ENCODE measurements around the gene MLPH.
"Not testable (repeated sequence)": the region's sequence is repeated elsewhere in the genome, so short reads cannot be mapped to it uniquely, and the experiment has no call there.

Gene MLPH

GRCh38 chr2:237585590-237586221, 98.7 kb downstream of the MLPH start:
- DNase-seq (ENCODE audit: low spot score): no peak

- no peak for DNase-seq (ENCODE audit: low spot score)
These were observed 101.1 kb downstream of the MLPH start for GRCh38 chr2:237588044-237588696.

- DNase-seq (ENCODE audit: low spot score): no peak
These were observed 103.5 kb downstream of the MLPH start, which contains the start of gene RAB17 for GRCh38 chr2:237590272-237591140. RAB17 (minus strand) TSS chr2:237590734; CDS start chr2:237586154, 4,580 bp downstream.

- DNase-seq (ENCODE audit: low spot score): no peak
These were observed 104.3 kb downstream of the MLPH start for GRCh38 chr2:237591141-237591881.

- DNase-seq (ENCODE audit: low spot score): no peak
These were observed 105.5 kb downstream of the MLPH start for GRCh38 chr2:237592425-237592980.

- no peak for DNase-seq (ENCODE audit: low spot score)
These were observed 106.0 kb downstream of the MLPH start for GRCh38 chr2:237593036-237593435.

- no peak for DNase-seq (ENCODE audit: low spot score)
These were observed 106.7 kb downstream of the MLPH start for GRCh38 chr2:237593596-237594320.

- DNase-seq (ENCODE audit: low spot score): no peak
These were observed 107.4 kb downstream of the MLPH start for GRCh38 chr2:237594514-237594871.

GRCh38 chr2:237595829-237596519, 108.9 kb downstream of the MLPH start:
- not testable (repeated sequence) for DNase-seq (ENCODE audit: low spot score)

- no peak for DNase-seq (ENCODE audit: low spot score)
These were observed 109.6 kb downstream of the MLPH start for GRCh38 chr2:237596520-237597195.

GRCh38 chr2:237597196-237598145, 110.4 kb downstream of the MLPH start:
- DNase-seq (ENCODE audit: low spot score): no peak

- no peak for DNase-seq (ENCODE audit: low spot score)
These were observed 111.6 kb downstream of the MLPH start for GRCh38 chr2:237598468-237599208.

GRCh38 chr2:237599465-237600110, 112.5 kb downstream of the MLPH start:
- no peak for DNase-seq (ENCODE audit: low spot score)

- DNase-seq (ENCODE audit: low spot score): no peak
These were observed 113.3 kb downstream of the MLPH start for GRCh38 chr2:237600205-237600846.

- DNase-seq (ENCODE audit: low spot score): no peak
These were observed 114.5 kb downstream of the MLPH start for GRCh38 chr2:237601453-237602116.

- no peak for DNase-seq (ENCODE audit: low spot score)
These were observed 115.4 kb downstream of the MLPH start for GRCh38 chr2:237602409-237602808.
